NCI-H510A (cell line): ENCODE results near the gene GORAB.

Experiments used
- DNase-seq: peaks from one replicate; lab custom pipeline; 2025; lab: John Stamatoyannopoulos, UW

GORAB gene

GRCh38 chr1:170531758-170532657 lies at the start of gene GORAB:
GORAB (plus strand) TSS chr1:170532166; CDS start chr1:170532224, 58 bp downstream.
- peak; percentile 78 for DNase-seq

- DNase-seq, result no peak
These were observed 48.9 kb upstream of the GORAB start for GRCh38 chr1:170483051-170483450.

GRCh38 chr1:170487503-170487902 lies 44.5 kb upstream of the GORAB start:
- no peak for DNase-seq

- DNase-seq, result no peak
These were observed 40.7 kb upstream of the GORAB start for GRCh38 chr1:170491291-170491690.

- DNase-seq, result no peak
These were observed 37.6 kb upstream of the GORAB start for GRCh38 chr1:170494369-170494768.

GRCh38 chr1:170495006-170495405 lies 37.0 kb upstream of the GORAB start:
- DNase-seq, result no peak

GRCh38 chr1:170498876-170499275 lies 33.1 kb upstream of the GORAB start:
- DNase-seq, result no peak

GRCh38 chr1:170503665-170504064 lies 28.3 kb upstream of the GORAB start:
- DNase-seq, result no peak

- no peak for DNase-seq
These were observed 21.8 kb upstream of the GORAB start for GRCh38 chr1:170510163-170510562.

GRCh38 chr1:170511038-170511437 lies 20.9 kb upstream of the GORAB start:
- DNase-seq, result no peak

GRCh38 chr1:170513138-170513537 lies 18.8 kb upstream of the GORAB start:
- no peak for DNase-seq

GRCh38 chr1:170518185-170518834 lies 13.7 kb upstream of the GORAB start:
- no peak for DNase-seq

- DNase-seq, result no peak
These were observed 13.0 kb upstream of the GORAB start for GRCh38 chr1:170518965-170519364.

GRCh38 chr1:170520601-170521000 lies 11.4 kb upstream of the GORAB start:
- DNase-seq, result no peak

GRCh38 chr1:170521818-170522217 lies 10.1 kb upstream of the GORAB start:
- no peak for DNase-seq

- no peak for DNase-seq
These were observed 801 bp upstream of the GORAB start for GRCh38 chr1:170530972-170531757.

- no peak for DNase-seq
These were observed 1.3 kb downstream of the GORAB start for GRCh38 chr1:170533298-170533697.

GRCh38 chr1:170534626-170535147 lies 2.7 kb downstream of the GORAB start:
- DNase-seq, result no peak

GRCh38 chr1:170535418-170535817 lies 3.5 kb downstream of the GORAB start:
- no peak for DNase-seq

- no peak for DNase-seq
These were observed 5.1 kb downstream of the GORAB start for GRCh38 chr1:170536924-170537551.

- no peak for DNase-seq
These were observed 6.0 kb downstream of the GORAB start for GRCh38 chr1:170537798-170538503.
